ENCODE results near the gene ZNF608.

Gene ZNF608

DNA sequence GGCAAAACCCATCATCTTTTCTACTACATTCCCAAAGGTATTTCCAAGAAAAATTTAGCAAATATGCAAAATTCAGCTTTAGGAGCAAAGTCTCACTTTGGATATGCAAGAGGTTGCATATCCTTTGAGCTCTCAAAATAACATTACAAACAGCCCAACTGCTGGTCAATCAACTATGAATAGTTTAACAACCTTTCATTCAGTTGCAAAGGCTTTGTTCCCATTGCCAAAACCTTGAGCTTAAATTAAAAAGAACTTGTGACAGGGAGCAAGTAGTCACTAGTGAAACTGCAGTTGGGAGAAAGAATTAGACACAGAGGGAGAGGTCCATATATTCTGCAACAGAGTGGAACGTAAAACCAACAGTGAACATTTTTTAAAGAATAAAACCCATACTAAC, 8.8 kb downstream of the ZNF608 start:
- no peak for DNase-seq

DNA sequence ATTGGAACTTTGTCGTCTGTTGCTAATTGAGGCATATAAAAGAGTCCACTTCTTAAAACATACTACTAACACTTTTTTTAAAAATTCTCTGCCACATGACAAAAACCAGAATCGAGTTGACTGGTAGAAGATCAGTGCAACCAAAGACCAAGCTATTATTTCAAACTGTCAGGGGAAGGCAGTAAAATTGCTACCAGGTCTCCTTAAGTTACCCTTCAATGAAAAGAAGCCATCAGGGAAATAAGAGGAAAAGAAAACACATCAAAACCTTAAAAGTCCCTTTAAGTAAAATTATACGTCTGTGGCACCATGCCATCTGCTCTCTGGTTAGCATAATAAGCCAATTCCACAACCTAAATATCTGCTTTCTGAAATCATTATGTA, 9.6 kb downstream of the ZNF608 start:
- no peak for DNase-seq

DNA sequence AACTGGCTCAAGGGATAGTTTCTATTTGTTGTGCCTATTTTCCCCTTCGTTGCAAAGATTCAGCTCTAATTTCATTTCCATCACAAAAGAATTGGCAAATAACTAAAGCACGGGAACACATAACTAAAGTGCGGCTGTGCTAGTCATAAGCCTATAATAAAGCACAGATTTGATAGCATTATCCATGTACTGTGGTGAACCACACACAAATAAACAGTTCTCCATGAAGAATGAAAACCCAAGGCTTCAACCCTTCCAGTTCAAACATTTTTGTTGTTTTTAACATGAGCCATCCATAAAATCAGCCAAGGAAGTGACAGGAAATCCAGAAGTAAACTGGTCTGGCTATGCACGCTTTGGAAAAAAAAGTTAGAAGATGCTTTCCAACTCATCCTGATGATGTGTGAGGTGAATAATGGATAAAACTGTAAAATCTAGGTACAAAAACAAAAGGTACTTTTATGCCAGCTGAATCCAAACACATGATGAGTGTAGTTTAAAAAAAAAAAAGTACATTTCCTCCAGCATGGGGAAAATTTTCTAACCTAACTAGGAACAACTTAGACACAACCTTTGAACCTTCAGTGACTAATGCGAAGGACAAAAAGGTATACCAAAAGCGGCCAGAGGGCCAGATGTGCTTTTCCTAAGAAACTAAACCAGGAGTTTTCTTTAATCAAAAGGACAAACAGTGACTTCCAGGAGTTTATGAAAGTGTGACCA, 10.2 kb downstream of the ZNF608 start:
- DNase-seq, result no peak

DNA sequence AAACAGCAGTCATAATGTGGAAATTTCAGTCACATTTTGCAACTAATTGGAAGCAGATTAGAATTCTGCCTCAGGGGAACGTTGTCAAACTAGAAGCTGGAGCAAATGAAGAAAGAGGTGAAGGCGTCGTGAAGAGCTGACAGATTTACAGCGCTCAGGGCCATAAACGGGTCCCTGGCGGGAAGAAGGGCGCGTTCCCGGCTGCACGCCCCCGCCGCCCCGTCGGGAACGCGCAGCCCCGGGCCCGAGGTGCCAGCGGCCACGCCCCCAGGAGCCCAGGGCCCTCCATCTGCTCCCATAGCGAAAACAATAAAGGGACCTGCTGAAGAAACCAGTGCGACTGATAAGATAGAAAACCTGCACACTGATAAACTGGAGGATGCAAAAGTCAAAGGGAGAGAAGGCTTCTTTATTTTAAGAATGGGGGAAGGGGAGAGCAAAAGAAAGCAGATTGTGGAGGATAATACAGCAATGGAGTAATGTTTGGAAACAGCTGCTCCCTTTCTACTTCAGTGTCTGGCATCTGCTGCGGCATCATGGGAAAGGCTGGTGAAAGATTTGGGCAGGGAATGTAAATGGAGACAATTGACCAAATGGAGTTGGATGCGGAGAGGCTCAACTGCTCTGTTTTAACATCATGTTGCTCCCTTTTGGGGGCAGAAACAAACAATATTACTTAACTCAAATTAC, 11.1 kb downstream of the ZNF608 start:
- no peak for DNase-seq

DNA sequence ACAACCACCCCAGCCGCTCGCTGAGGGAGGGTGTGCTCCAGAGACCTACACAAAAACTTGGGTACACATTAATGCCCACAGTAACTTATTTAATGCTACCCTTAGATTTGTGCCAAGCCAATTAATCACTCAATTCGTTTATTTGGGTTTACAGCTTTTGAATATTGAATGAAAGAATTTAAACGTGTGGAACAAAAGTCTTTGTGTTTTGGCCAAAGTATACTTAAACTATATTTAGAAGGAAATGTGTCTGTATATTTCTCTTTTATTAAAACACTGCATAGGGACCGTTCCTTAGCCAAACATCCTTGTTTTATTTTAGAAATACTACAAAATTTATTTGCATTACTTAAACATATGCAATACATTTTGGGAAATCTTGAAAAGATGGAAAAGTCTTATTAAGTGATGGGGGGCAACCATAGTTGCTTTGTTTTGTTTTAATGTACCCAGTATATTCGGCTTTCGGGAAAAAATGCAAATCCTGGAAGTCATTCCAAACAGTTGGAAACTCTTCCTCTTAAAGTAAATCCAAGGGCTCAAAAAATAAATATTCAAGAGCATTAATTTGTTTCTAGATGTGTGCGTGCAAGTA, 11.8 kb downstream of the ZNF608 start:
- no peak for DNase-seq

DNA sequence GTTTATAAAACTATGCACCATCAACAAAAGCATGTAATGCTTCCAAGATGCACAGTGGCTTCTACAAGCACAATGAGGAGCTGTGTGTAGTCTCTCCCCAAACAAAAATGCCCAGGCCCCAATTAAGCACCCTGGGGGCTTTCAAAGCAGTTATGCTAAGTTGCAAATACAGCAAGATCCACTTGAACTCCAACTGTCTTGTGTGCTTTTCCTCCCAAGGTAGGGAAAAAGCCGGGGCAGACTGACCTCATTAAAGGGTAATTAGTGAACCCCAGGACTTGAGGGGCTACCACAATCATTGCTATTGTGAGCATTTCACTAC, 13.1 kb downstream of the ZNF608 start:
- no peak for DNase-seq

DNA sequence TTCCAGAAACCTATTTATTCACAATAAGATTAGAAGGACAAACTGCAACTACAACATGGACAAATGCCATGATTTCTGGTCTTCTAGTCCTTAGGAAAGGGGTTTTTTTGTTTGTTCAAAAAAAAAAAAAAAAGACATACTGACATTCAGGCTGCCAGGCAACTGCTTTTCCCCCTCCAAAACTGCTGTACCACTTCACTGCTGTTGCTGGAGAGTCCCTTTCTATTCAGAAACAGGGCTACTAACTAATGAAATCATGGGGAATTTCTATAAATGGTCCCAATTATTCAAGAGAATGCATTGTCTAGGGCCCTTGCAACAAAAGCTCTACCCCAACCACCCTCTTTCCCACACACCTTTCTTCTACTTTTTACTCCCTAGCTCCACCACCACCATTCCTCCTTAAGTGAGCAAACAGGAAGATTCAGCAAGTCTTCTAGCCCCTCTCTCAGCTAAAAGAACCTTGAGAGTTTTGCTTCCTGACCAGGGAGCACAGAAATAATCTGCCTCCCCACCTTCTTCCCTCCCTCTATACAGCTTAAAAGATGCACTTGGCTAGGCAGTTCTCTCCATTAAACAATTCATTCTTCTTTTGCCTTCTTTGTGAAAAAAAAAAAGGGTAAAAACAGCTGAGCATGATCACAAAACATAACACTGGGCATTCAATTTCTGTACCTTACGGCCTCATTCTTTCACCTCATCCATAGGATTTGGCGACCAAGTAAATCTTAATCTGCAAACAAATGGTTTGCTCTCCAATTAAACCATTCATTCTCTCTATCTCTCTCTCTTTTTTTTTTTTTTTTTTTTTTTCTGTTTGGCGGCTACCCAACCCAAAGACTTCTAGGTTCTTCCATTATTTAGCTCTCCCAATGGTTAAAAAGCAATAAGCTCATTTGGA, 13.8 kb downstream of the ZNF608 start:
- no peak for DNase-seq

DNA sequence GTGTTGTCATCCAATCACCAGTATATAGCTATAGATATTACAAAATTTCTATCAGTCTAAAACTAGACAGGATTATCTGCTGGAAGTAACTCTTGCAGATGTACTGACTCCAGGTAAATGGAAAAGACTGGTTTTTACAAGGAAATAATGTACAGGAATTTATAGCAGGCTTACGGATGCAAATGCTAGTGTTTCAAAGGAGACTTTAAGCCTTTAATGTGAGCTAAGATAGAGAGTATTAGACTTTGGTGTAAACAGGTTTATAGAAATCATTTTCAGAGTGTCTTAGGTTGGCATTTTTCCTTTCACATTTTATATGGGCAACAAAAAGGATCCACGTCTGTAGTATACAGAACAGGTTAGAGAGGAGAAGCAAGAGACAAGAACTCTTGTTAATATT, 16.1 kb downstream of the ZNF608 start:
- no peak for DNase-seq

DNA sequence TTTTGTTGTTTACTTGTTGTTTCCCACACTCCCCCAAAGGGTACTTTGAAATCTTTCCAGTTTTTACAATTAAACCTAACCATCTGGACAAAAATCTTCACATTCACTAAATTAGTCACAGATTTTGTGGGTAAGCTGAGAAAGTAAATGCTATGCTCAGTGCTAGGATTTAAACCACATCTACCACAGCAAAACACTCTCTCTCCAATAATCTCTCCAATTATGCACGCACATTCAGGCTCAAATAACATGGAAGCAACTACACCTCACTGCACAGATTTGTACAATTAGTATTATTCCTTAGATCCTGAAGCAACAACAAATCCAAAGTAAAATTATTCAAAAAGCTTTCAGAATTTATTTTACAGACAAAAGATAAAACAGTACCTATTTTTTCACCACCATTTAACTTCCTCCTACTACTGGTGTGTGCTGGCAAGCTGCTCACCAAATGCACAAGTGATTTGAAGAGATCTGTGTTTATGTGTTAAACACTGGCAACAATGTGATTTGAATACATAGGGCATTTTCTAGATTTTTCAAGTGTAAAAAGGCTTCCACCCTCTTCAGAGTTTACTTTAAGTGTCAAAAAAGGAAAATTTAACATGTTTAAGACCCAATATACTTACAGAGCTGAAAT, 16.6 kb downstream of the ZNF608 start:
- no peak for DNase-seq

DNA sequence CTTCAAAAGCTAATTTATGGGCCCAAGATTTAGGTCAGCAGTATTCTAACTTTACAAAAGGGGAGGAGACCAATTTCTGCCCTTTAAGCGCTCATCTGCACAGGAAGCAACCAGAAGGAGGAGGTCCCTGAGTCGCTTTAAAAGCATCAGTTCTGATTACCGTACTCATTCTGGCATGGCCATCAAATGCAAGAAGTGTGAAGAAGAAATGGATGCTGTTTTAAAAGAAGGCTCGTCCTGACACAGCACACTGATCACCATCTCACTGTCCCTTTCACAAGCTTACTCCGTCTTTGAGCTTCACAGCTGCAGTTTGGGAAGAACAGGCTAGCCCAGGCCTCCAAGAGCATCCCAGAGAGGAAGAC, 17.5 kb downstream of the ZNF608 start:
- no peak for DNase-seq

DNA sequence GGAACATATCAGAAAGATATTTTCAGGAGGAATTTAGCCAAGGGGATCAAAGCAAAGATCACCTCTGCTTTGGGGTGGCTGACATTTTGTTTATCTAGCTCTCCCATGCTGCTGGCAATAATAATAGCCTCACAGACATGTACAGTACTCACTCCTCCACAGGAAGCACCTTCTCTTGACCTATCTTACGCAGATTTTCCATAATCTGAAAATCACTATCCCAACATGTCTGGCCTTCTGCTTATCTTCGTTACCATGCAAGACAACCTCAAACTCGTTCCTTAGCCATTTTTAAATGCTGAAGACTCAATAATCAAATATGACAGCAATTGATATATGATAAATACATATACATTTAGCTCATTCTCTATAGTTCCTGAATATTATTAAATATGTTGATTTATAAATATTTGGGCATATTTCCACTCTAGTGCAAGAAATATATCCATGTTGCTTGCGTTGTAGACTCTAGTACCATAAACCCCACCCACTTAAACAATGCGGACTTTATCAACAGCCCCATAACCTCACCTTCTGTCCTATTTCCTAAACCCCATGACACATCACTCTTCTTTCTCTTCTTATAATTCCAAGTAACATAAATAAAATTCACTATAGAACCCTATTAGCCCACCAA, 18.0 kb downstream of the ZNF608 start:
- no peak for DNase-seq

DNA sequence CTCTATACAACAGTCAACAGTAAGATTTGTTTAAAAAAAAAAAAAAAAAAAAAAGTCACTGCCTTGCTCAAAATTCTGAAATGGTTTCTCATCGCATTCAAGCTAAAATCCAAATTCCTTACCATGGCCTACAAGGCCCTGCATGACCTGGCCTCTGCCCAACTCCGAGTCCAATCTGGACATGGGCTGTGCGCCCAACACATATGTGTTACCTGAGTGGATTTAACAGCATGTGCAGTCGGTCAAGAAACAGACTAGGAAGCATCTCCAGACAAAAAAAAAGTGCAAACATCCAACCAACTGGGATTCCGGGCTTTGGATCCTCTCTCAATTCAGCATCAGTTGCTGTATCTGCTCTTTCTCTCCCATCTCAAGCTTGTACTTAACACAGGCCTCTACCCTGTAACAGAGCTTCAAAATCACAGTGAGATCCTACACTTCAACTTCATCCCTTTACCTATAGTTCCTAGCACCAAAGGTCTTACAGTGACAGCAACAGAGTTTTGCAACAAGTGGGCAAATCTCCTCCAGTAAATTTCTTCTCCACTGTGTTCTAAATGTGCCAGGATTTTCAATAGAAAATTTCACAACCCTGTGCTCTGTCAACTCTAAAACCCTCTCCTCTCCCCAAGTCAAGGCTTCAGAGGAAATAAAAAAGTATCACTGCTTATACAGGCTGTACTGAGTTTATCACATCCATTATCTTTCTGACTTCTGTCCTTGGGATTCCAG, 19.6 kb downstream of the ZNF608 start:
- no peak for DNase-seq

DNA sequence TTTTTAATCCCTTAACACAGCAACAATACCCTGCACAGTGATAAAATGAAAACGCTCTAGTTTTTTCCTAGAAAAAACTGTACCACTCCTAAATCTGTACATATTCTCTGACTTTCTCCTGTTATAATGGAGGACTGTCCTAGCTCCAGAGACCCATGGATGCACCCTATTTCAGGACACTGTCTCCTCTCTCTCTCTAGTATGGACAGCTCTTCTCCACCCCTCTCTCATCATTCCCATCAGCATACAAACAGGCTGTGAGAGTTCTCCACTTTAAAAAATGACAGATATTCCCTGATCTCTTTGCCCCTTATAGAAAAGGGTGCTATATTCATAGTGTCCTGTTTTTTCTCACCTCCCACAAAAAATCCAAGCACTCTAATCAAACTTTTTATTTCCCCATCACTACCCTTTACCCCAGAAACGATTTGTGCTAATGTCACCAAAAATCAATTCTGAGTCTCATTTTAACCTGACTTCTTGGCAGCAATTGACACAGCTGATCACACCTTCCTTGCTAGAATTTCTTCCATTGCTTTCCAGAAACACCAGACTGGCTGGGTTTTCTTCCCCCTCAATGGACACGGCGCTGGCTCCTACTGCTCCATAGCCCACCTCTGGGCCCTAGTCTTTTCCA, 20.7 kb downstream of the ZNF608 start:
- no peak for DNase-seq

DNA sequence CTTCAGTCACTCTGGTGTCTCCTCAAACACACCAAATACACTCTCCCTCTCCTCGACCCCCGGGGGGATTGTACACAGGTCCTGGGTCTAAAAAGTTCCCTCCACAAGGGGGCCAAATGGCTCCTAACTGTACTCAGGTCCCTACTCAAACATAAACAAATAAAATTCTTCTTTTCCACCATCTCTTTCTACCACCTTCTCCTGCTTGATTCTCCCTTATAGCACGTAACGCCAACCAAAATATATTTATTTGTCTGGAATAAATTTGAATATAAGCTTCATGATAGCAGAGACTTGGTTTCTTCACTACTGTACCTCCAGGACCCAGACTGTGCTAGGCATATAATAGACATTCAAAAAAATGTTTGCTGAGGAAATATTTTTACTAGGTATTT, 21.4 kb downstream of the ZNF608 start:
- no peak for DNase-seq

DNA sequence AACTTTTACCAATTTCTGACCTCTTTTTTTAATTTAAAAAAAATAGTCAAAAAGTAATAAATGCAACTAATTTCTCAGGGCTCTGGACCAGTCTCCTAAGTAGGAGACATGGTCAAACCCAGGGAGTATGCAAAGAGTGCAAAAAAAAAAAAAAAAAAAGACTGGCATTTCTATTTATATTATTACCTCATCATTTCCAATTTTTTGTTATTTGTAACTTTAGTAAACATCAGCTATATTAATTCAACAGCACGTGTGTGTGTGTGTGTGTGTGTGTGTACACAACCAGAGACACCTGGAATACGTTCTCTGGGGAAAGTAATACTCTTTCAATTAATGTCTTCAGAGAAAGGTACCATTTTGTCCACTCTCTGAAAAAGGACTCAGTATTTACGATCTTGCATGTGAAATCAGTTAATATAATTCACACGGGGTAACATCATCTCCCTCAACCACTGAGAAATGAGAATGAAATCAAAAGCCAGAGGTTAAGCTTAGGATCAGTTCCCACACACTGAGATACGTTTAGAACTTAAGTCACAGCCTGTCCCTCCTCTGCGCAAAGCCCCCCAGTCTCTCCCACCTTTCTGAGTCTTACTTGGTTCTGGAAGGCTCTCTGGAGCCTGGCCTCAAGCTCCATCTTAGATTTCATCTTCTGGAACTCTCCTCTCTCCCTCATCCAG, 21.9 kb downstream of the ZNF608 start:
- DNase-seq, result no peak

DNA sequence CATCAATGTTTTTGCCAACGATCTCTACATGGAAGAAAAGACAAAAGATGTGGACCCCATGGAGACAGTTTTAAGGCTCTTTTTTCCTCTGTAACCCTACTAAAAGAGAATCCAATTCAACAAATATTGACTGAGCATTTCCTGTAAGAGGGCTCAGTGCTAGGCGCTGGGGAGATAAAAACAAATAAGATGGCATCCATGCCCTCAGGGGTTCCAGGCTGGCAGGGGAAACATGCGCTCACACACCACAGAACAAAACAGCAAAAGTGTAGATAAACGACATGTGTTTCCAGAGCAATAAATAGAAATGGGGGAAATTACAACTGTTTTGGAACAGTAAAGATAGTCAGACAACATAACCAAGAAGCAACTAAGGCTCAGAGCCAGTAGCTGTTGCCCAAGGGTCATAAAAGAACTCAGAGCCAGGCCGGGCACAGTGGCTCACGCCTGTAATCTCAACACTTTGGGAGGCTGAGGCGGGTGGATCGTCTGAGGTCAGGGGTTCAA, 25.2 kb downstream of the ZNF608 start:
- DNase-seq, result no peak

DNA sequence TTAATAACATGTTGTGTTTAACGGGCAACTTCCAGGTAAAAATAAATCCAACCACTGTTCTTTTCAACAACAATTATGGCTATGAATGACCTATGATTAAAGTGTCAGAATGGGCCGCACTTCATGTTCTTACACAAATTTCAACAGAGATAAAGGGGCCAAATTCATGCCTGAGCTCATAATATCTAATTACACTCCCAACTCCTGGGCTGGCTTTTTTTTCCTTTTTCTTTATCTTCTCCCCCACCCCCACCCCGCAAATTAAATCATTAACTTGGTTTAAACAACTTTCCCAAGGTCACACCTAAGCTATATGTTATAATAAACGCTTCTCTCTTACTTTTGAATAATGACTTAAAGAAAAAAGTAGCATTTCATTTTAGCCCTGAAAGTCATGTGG, 25.8 kb downstream of the ZNF608 start:
- DNase-seq, result no peak

DNA sequence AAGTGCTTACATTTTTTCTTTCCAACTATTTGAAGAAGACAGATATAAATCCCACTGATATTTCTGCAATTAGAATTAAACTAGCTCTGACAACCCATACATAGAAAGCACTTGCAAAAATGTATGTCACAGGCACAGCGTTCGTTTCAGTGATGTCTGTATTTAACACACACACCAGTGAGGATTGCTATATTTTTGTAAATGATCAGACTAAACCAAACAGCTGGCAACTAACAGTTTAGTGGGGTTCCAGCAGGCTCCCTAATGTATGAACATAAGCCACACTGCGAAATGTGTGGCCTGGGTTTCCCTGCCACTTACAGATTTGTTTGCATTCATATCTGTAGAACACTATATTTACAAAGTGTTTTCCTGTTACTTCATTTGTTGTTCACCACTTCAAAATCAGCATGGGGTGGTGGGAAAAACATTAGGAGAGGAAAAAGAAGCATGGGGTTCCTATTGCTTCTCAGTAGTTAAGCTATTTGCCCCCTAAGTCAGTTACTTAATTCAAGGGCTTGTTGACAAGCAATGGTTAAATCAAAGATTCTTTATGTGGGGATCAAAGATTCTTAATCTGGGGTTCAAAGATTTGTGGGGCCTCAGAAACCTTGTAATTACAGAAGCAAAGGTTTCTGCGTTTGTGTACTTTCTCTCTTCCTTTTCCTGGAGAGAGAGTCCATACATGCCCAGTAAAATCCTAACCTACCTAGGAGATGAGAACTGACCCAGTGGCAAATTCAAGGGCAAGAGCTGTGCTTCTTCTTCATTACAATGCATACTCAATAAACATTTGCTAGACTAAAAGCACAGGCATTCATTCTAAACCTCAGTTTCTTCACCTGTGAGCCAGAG, 27.1 kb downstream of the ZNF608 start:
- no peak for DNase-seq

DNA sequence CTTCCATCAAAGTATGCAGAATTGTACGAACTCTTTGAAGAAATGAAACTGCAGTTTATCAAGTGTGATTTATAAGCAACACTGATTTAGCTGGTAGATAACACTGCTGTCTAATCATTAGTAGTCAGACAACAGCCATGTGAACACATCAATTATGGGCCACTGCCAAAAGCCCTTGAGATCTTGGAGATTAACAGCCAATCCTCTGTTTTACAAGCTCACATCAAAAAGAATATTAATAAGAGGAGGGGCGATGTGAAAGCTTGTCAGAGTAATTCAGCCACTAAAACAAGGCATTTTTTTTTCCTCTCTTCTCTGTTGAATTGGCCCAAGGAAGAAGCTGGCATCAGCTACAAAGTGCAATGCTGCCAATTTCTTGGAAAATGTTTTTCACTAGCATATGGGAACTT, 28.1 kb downstream of the ZNF608 start:
- DNase-seq, result peak; percentile 33

DNA sequence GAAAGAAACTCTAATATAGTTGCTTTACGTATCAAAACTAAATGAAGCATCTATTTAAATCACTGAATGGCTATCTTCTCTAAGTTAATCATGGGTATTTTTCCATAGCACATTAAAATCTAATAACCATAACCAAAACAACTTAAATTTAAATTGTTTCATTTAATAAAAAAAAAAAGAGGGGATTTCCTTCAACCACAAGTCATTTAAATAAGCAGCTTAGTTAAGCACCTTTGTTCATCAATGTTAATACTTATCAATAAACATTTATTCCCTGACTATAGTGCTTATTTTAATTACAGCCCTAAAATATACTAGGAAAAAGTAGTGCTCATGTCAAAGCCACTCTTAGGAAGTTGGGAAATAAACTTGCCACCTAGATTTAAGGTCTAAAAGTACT, 30.3 kb downstream of the ZNF608 start:
- DNase-seq, result no peak

Measured in hematopoietic multipotent progenitor cell treated with erythropoietin and hydrocortisone succinate and interleukin-3 and kit ligand, for 6 days (in vitro differentiated cells).